Rectal smooth muscle tissue (tissue), 1 donor: ENCODE results near the gene TEX50.
"Not testable (repeated sequence)": the region's sequence is repeated elsewhere in the genome, so short reads cannot be mapped to it uniquely, and the experiment has no call there.

Experiments
- H3K27ac ChIP-seq: one replicate; pipeline ENCODE4 v1.7.0; 2013; ENCODE audit warnings: low read depth, low read length, inconsistent platforms
- H3K27me3 ChIP-seq: one replicate; pipeline ENCODE4 v1.7.0; 2013; ENCODE audit warnings: low read length; ENCODE audit not compliant: control insufficient read depth, insufficient read depth
- H3K36me3 ChIP-seq: one replicate; pipeline ENCODE4 v1.7.0; 2013; ENCODE audit warnings: low read length; ENCODE audit not compliant: control insufficient read depth, insufficient read depth
- H3K4me1 ChIP-seq: one replicate; pipeline ENCODE4 v1.7.0; 2013; ENCODE audit warnings: low read length; ENCODE audit not compliant: control insufficient read depth, insufficient read depth
- H3K4me3 ChIP-seq: one replicate; pipeline ENCODE4 v1.7.0; 2013; ENCODE audit warnings: low read length
- H3K9ac ChIP-seq: one replicate; pipeline ENCODE4 v1.7.0; 2013; ENCODE audit warnings: low read length

TEX50 gene

GRCh38 chr1:173680152-173680551 lies 45.0 kb downstream of the TEX50 start:
- not testable (repeated sequence) for H3K4me1 ChIP-seq, H3K36me3 ChIP-seq, H3K4me3 ChIP-seq, H3K27me3 ChIP-seq, H3K27ac ChIP-seq, H3K9ac ChIP-seq

GRCh38 chr1:173682184-173682583 lies 47.0 kb downstream of the TEX50 start:
- Histone ChIP-seq H3K9ac (no peak overlapping the region), H3K4me3 (no peak overlapping the region), H3K4me1 (no peaks in the 10 kb centered on the region), H3K36me3 (no peaks in the 10 kb centered on the region), H3K27me3 (no peaks in the 10 kb centered on the region), H3K27ac (no peak overlapping the region)

GRCh38 chr1:173683838-173684237 lies 48.7 kb downstream of the TEX50 start:
- not testable (repeated sequence) for H3K9ac ChIP-seq, H3K36me3 ChIP-seq, H3K27ac ChIP-seq, H3K4me1 ChIP-seq, H3K27me3 ChIP-seq, H3K4me3 ChIP-seq

- H3K4me3 ChIP-seq, H3K36me3 ChIP-seq, H3K9ac ChIP-seq, H3K27me3 ChIP-seq, H3K4me1 ChIP-seq, H3K27ac ChIP-seq: not testable (repeated sequence)
Observed at GRCh38 chr1:173685121-173685520, 50.0 kb downstream of the TEX50 start.
